Upper lobe of right lung (tissue), 1 donor: ENCODE results near the gene CYREN. TPM values are rescaled to one million over a fixed set of nuclear protein-coding genes. Genes with fewer than 3 reads are reported as not detected.
A peak's percentile ranks its signal among the peaks of the same experiment; 100 is the strongest.

ENCODE experiments used
- ATAC-seq: fragments of 200-7000 bp; cut with Tn5 transposase; one replicate; pipeline ENCODE4 v1.9.1; 2020; ENCODE audit warnings: mild to moderate bottlenecking, moderate library complexity
- DNase-seq: peaks from one replicate; pipeline ENCODE4 v3.0.0-alpha.2; 2020
- H3K27ac ChIP-seq: fragments of 200-600 bp; one replicate; pipeline ENCODE4 v1.8.0; 2022
- H3K27me3 ChIP-seq: fragments of 200-600 bp; one replicate; pipeline ENCODE4 v1.8.0; 2022; ENCODE audit warnings: mild to moderate bottlenecking
- H3K36me3 ChIP-seq: fragments of 200-600 bp; one replicate; pipeline ENCODE4 v1.8.0; 2022
- H3K4me1 ChIP-seq: fragments of 200-600 bp; one replicate; pipeline ENCODE4 v1.8.0; 2022
- H3K4me3 ChIP-seq: fragments of 200-600 bp; one replicate; pipeline ENCODE4 v1.8.0; 2022; ENCODE audit warnings: mild to moderate bottlenecking
- H3K9me3 ChIP-seq: fragments of 200-600 bp; one replicate; pipeline ENCODE4 v1.8.0; 2022
- intact Hi-C: fragments of 100-400 bp; cut with DNase I; formaldehyde crosslinking; loops from one replicate; pipeline ENCODE4 v1.11.0; 2022
- total RNA-seq: library from RNA; stranded (reverse); fragmentation: NEBNext Ultra II Directional; extraction: Animal tissue kit (Norgen Biotek cat#: 25700); gene quantifications from one replicate; pipeline ENCODE4 v1.2.1, GENCODE V29; 2021
- TF ChIP-seq, protein P1 (sequence below): fragments of 200-600 bp; IDR thresholded peaks from one replicate; pipeline ENCODE4 v1.8.0; 2022; ENCODE audit warnings: antibody characterized with exemption
- donor health status: DM: no; HTN: yes; CAD: no; lungs with severe emphysema.

The CYREN gene
- total RNA-seq, 1 donor from 2014 or later = 39.3 TPM

DNA sequence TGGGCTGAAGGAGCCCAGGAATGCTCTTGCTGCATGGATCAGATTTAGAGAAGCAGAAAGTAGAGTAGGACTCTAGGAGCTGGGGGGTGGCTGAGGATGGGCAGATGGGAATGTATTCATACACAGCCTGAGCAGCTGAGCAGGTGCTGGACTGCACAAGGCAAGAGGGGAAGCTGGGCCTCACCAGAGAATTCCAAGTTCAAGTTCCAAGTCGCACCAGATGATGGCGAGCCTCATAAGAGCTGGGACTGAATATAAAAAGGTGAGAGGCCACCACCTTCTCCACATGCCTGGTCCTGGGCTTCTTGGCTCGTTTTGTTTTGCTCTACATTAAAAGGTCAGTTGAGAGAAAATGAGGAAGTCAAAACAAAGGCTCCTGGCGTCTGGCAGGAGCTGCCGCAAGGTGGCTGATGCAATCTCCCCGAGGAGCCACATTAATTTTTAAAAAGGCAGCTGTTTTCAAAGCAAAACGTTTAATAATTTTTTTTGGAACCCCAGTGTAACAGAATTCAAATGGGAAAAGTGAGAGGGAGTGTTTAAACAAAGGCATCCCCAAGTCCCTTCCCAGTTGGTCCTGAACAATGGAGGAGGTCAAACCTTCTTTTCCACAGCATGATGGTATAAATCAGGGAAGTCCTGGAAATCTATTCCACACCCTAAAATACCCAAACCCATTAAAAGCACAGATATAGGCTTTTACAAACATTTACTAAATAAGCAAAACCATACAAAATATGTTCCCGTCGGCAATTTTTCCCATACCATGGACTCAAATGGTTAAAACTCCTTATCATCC, 9.5 kb downstream of the CYREN start:
- peaks cover 44% of the 10 kb centered on the region for H3K4me1 ChIP-seq
- ATAC-seq = peak; percentile 33

DNA sequence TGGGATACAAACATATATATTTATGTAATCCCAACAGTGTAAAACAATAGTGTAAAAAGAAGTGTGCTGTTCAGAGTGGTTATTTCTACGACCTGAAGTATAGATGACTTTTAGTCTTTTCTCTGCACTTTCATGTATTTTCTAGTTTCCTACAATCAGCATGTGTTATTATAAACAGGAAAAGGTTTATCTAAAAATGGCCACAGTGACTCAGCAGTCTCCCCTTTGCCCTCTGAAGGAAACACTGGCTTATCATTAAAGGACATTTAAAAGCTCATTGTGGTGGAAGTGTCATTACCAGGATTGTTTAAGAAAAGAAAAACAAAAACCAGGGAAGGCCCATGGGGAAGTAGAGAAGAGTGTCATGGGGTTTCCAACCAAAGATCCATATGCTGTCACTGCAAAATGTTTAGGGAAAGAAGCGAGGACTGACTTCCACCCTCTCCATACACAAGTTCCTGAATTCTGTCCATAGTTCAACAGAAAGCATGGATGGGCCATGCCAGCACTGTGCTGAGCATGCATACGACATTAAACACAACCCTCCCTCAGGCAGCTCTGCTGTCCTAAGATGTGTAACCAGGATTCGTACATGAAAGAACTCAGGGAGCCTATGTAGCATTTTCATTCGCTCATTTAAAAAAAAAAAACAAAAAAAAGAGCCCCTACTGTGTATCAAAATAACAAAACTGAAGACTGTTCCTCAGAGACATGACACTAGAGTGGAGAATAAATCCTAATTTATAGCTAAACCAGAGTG, 10.2 kb downstream of the CYREN start:
- Histone ChIP-seq H3K27ac (peak overlapping the region; percentile 27), H3K27me3 (no peaks in the 10 kb centered on the region), H3K36me3 (peaks cover 7% of the 10 kb centered on the region), H3K4me1 (peaks cover 36% of the 10 kb centered on the region), H3K4me3 (no peak overlapping the region), H3K9me3 (peaks cover 7% of the 10 kb centered on the region)
- ATAC-seq = peak; percentile 29
- intact Hi-C loops = loop anchor here (10.0 kb wide), 2 partner anchors 175 to 205 kb away; partner anchors contain the start of gene AGBL3
- TF ChIP-seq, protein P1, sequence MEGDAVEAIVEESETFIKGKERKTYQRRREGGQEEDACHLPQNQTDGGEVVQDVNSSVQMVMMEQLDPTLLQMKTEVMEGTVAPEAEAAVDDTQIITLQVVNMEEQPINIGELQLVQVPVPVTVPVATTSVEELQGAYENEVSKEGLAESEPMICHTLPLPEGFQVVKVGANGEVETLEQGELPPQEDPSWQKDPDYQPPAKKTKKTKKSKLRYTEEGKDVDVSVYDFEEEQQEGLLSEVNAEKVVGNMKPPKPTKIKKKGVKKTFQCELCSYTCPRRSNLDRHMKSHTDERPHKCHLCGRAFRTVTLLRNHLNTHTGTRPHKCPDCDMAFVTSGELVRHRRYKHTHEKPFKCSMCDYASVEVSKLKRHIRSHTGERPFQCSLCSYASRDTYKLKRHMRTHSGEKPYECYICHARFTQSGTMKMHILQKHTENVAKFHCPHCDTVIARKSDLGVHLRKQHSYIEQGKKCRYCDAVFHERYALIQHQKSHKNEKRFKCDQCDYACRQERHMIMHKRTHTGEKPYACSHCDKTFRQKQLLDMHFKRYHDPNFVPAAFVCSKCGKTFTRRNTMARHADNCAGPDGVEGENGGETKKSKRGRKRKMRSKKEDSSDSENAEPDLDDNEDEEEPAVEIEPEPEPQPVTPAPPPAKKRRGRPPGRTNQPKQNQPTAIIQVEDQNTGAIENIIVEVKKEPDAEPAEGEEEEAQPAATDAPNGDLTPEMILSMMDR = no peak
- no peak for DNase-seq

More for the DNA sequence above, 9.5 kb downstream of the CYREN start:
- no peak for DNase-seq
- intact Hi-C loops = loop anchor here (10.0 kb wide), 2 partner anchors 176 to 206 kb away; partner anchors contain the start of gene AGBL3
- Histone ChIP-seq H3K4me3 (no peak overlapping the region), H3K9me3 (peaks cover 3% of the 10 kb centered on the region), H3K27ac (peak overlapping the region; percentile 27), H3K27me3 (no peaks in the 10 kb centered on the region), H3K36me3 (peaks cover 15% of the 10 kb centered on the region)
- TF ChIP-seq, protein P1 = no peak

DNA sequence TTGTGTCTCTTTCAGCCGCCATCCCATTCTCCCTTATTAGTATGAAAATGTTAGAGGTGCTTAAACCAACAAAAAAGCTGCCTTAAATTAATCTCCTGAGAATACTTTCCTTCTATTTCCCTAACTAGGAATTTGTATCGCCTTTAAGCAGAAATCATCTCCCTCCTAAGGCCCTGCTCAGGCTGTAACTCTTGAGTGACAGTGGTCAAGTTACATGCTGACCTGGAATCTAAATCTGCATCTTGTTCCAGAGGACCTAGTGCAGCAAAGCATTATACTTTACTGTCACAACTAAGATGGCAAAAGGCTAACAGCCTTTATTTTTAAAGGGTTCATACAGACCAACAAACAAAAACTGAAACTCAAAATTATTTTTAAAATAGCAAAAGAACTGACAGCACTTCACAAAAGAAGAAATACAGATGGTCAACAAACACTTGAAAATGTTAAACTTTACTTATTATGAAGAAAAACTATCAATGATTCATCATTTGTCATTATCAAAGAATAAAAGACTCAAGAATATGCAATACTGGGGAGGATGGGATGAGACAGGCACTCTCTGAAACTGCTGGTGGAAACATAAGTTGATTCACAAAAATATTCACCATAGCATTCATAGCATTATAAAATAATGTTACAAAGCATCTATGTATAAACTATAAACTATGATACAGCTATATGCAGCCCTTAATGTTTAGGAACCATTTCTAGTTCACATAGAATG, 11.0 kb downstream of the CYREN start:
- H3K27me3 ChIP-seq = no peaks in the 10 kb centered on the region
- H3K9me3 ChIP-seq = peaks cover 7% of the 10 kb centered on the region
- TF ChIP-seq, protein P1 = no peak
- no peak for ATAC-seq
- H3K36me3 ChIP-seq = no peaks in the 10 kb centered on the region
- no peak overlapping the region for H3K4me3 ChIP-seq
- intact Hi-C loops = loop anchor here (10.0 kb wide), 2 partner anchors 175 to 205 kb away; partner anchors contain the start of gene AGBL3
- DNase-seq = no peak
- H3K27ac ChIP-seq = peak overlapping the region; percentile 27
- H3K4me1 ChIP-seq = peaks cover 33% of the 10 kb centered on the region

DNA sequence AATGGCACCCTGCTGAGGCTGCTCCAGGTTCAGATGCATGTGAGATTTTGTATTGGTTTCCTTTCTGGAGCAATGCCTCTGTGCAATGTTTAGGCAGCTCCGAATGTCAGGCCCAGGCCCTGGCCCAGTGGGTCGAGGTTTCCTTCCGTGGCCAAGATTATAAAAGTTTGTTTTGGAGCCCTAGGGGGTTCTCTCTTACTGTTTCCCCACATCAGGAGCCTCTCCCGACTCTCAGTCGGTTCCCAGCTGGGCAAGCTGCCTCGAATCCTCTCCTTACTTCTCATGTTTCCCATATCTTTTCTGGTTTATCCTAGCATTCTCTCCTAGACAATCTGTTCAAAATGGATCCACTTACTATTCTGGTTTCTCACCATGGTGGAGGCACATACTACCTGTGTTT, 11.6 kb downstream of the CYREN start:
- no peak overlapping the region for H3K4me3 ChIP-seq
- no peaks in the 10 kb centered on the region for H3K27me3 ChIP-seq
- DNase-seq = no peak
- H3K27ac ChIP-seq = no peak overlapping the region
- intact Hi-C loops = no loop called here
- H3K4me1 ChIP-seq = peaks cover 33% of the 10 kb centered on the region
- no peaks in the 10 kb centered on the region for H3K36me3 ChIP-seq
- no peak for ATAC-seq
- peaks cover 7% of the 10 kb centered on the region for H3K9me3 ChIP-seq
- TF ChIP-seq, protein P1 = no peak

DNA sequence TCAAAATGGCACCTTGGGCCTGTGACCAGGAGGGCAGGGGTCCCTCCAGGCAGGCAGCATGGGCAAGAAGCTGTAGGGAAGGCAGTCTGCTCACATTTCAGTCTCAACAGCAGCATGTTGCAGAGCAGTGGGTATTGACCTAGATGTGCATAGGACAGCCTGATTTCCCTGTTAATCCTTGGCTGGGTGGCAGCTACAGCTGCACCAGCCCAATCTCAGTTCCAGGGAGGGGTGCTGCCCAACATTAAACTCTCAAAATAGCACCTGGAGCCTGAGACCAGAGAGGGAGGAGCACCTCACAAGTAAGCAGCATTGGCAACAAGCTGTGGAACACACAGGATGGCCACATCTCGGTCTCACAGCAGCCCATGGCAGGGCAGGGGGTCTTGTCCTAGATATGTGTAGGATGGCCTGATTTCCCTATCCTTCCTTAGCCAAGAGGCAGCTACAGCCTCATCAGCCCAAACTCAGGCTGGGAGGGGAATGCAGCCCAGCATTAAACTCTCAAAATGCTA, 12.3 kb downstream of the CYREN start:
- Histone ChIP-seq H3K9me3 (peaks cover 7% of the 10 kb centered on the region), H3K4me1 (peaks cover 33% of the 10 kb centered on the region), H3K36me3 (no peaks in the 10 kb centered on the region), H3K27me3 (no peaks in the 10 kb centered on the region), H3K4me3 (no peak overlapping the region), H3K27ac (peak overlapping the region; percentile 11)
- TF ChIP-seq, protein P1 = no peak
- DNase-seq = no peak
- intact Hi-C loops = no loop called here
- no peak for ATAC-seq
